GM04503 (cell line): ENCODE measurements around the gene DPCD.

ENCODE experiments used
- DNase-seq: peaks from one replicate; pipeline ENCODE4 v3.0.0-alpha.2; 2012; ENCODE audit warnings: low read depth

DPCD gene

DNA sequence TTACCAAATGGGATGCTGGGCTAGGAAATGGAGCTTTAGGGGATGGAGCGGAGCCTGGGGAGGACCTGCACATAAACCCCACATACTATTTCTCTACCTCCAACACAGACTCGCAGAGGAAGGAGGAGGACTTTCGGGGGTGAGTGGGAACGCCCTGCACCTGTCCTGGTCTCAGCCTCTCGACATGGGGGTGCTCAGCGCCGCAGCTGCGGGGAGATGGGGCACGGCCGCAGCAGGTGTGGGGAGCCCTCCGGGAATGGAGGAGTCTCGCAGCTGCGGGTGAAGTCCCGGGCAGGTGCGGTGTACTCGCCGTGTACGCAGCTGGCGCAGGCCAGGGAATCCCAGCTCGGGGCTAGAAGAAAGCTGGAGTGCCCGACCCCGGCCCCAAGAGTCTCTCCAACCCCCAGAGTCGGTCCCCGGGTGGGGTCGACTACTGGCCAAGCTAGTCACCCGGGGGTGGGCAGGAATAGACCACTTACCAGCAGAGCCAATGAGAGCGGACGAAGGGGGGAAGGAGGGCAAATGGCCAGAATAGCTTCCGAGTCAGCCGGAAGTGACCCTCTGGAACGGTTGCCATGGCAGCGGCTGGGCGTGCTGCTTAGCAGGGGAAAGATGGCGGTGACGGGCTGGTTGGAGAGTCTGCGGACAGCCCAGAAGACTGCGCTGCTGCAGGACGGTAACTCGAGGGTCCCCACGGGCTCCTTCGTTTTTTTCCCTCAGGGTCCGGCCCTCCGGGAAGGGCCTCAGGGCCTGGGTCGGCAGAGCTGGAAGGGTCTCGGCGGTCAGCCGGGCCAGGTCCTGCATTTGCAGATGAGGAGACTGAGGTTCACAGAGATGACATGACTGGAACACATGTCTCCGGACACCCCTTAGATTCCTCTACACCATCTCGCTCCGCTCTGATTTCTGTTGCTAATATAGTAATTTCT is at the start of gene DPCD, which contains the start of gene POLL:
Gene DPCD, plus strand, starts transcription at position 597 of the 929 bp plus-strand sequence. Its CDS starts 16 bp downstream, at position 613.
Gene POLL, minus strand, starts transcription at position 533 of the 929 bp plus-strand sequence. CDS start 897 bp downstream, outside the sequence.
- peak; percentile 71 for DNase-seq

DNA sequence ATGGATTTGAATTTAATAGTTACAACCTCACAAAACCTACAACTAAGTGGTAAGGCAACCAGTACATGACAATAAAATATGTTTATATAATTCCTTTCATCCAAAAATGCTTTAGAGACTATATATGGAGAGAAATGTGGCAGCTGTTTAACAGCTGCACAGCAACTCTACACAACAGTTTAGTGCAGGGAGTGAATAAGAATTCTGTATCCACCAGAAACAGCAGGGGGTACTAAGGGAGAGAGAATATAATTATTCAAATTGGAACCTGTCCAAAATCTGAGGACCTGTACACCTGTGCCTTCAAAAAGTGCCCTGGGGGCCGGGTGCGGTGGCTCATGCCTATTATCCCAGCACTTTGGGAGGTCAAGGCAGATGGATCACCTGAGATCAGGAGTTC is 49.7 kb upstream of the DPCD start:
- DNase-seq = no peak

GRCh38 chr10:101545898-101546297 is 42.2 kb upstream of the DPCD start:
- DNase-seq = no peak

DNA sequence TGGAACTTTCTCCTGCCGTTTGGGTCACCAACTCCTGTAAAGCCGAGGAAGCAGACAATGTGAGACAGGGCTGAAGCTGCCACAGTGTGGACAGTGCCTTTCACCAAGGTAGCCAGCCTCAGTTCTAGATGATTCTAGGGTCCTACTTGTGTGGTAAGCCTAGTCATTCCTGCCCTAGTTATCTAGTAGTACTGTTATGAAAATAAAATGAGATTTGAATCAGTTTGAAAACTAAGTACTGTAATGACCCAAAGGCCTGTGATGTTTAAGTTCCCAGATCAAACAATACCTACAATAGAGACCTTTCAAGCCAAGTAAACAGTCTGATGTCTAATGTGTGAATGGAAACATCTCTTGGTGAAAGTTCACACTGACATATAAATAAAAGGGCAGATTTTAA is 37.2 kb upstream of the DPCD start:
- DNase-seq = no peak

GRCh38 chr10:101552442-101552841 is 35.7 kb upstream of the DPCD start:
- DNase-seq = no peak

GRCh38 chr10:101557541-101557940 is 30.6 kb upstream of the DPCD start:
- DNase-seq = no peak

- DNase-seq = no peak
Observed at GRCh38 chr10:101558204-101558603, 29.9 kb upstream of the DPCD start.

DNA sequence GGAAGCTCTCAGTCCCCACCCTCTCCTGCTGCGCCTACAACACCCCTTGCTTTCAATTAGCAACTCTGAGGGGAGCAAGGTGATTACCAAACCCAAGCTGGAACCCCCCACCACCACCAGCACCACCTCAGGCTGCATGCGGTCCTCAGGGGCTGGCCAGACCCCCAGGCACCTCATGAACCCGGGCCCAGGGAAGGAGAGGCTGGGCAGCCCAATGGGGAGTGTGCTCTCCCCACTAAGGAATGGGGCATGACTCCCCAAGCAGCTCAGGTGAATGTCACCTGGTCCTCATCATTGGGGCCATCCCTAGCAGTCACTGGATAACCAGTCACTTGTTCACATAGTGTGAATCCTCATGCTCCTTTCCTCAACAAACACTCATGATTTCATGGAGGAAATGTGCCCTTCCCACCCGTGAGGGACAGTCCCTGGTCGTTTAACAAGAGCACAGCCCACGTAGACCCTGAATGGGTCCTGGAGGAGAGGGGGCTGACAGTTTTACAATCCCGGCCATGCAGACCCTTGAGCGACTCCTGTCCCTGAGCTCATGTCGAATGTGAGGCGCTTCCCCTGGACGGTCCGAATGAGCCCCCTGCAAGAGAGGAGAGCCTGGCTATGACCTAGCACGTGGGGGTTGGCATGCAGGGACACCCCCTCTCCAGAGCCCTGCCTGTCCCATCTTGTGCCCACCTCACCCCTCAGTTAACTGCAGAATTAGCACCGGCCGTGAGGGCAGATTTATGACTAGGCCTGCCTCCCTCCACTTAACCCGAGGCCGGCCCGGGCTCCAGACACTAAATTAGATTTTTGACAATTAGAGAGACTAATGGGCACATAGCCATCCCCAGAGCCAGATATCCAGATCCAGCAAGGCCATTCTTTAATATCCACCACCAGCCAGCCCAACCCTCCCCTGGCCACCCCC is 29.2 kb upstream of the DPCD start:
- no peak for DNase-seq

DNA sequence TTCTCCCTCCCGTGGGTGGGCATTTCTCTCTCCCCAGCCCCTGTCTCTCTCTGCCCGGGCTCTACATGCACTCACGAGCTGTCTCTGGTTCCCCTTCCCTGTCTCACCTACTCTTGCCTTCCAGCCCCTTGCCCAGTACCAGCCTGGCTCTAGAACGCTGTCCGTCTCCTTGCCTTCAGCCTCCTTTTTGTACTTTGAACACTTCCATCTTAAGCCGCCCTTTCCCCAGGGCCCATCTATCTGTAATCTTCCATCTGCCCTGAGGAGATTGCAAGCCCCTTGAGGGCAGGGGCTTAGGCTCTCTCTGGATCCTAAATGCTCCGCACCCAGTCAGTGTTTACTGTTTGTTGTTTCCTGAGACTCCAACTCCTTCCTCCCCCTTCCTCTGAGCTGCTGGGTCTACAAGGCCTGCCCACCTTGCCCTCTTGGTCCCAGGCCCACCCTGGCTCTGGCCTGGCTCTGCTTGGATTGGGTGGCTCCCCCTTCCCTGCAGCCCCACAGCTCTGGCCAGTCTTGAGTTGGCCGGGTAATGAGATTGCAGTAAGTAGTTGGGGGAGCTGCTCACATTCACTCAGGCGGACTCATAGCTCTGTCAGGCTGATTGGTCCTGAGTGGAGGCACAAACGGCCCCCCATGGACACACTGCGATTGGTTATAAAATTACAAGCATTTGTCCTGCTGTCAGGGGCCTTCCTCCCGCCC is 28.4 kb upstream of the DPCD start:
- DNase-seq = no peak

GRCh38 chr10:101560298-101561067 is 27.6 kb upstream of the DPCD start:
- DNase-seq = no peak

GRCh38 chr10:101561068-101561915 is 26.8 kb upstream of the DPCD start:
- DNase-seq = no peak

DNA sequence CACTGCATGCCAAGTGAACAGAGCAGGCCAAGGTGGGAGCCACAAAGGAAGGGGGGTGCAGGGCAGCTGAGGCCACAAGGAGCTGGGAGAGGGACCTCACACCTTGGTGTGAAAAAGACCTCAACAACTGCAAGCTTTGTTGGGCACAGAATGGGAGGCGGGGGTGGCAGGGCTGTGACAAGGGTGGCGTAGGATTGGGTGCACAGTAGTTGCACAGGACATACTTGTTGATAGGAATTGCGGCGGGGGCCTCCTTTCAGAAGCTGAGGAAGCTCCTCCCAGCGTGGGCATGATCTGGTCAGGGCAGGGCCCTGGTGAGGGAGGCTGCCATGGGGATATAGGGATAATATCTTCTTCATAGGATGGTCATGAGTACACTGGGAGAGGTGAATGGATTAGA is 25.9 kb upstream of the DPCD start:
- no peak for DNase-seq

DNA sequence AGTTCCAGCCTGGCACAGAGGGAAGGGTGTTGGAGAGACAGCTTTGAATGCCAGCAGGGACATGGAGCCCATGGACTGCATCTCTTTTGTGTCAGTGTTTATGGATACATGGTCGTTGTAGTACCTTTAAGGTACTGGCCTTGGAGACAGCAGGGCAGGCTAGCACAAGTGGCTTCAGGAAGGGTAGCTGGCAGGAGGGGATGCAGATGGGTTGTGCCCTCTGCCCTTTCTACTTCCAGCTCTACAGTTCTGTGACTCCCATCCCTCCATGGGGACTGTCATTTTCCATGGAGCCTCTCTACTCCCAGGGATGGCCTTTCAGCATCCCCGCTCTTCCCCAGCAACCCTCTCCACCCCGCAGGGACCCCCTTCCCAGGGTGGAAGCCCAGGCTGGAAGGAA is 25.1 kb upstream of the DPCD start:
- no peak for DNase-seq

DNA sequence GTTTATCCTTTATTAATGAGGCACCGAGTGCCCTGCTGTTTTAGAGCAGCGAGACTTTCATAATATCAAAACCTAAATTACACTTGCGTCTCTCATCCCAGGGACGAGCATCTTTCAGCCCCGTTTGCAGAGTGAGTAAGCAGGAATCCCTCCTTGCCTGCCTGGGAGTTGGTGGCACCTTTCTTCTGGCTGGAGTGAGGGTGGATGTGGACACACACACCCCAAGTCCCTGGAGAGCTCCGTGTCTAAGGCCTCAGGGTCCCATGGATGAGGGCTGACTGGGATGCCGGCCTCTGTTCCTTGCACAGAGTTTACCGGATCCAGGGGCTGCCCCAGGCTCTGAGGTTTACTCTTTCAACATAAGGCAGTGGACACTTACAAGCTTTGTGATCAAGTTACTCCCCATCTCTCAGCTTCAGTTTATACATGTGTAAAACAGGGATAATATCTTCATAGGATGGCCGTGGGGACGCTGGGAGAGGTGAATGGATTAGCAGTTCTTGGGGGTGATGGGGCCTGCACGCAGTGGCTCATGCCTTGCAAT is 24.6 kb upstream of the DPCD start:
- DNase-seq = no peak

DNA sequence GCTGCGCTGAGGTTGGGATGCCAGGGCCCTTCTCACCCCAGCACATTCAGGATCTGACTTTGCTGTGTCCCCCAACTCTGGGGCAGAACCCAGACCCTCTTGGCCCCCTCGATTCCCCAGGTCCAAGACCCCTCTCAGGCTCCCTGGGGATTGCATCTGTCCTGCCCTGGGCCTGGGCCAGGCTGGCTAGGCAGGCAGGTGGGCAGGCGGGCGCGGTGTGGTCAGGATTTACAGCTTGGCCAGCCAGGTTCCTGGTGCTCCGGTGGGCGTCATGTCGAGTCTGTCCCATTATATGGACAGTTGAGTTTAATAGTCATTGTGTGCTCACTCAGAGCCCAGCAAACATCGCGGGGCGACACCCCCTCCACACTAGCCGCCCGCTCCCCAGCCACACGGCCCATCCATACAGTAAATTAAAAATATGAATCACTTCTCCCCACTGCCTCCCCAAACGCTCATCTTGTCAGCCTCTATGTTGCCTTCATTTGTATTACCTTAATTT is 23.6 kb upstream of the DPCD start:
- DNase-seq = no peak

GRCh38 chr10:101565370-101565900 is 22.7 kb upstream of the DPCD start:
- no peak for DNase-seq

GRCh38 chr10:101565936-101566332 is 22.2 kb upstream of the DPCD start:
- DNase-seq = no peak

DNA sequence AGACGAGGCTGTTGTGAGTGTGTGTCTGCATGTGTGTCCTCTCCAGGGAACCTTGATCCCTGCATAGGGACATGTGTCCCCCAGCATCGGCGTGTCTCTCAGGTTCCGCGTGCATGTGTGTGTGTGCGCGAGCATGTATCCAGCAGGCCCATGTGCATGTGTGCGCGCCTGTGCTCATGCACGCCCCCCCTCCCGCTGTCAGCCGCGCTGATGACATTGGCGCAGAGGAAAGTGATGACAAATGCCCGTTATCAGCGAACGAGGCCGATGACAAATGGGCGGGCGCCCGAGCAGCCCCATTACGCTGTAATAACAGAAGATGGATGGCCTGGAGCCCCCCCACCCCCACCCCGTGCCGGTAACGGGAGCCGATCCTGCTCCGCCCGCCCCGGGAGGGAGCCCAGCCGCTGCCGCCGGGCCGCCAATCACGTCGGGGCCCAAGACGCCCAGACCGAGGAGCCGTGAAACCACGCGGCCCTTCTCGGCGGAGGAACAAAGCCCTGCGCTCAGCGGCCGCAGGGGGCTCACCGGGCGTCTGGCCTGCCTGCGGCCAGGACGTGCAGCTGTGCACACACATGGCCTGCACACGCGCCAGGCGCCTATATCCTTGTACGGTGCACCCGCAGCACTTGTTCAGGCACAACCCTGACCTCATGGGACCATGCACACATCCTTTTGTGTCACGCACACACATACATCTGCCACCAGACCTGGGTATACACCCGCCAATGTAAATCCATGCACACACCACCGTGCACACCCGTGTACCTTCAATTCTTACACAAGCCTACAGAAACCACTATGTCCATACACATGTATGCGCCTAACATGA is 21.6 kb upstream of the DPCD start:
- DNase-seq = no peak
